Measurements from ENCODE around the gene RET. TPM values are rescaled to one million over a fixed set of nuclear protein-coding genes. Genes with fewer than 3 reads are reported as not detected.

Gene RET
- total RNA-seq, 2 donors from 2014 or later, result 1.9 to 3.3 TPM

DNA sequence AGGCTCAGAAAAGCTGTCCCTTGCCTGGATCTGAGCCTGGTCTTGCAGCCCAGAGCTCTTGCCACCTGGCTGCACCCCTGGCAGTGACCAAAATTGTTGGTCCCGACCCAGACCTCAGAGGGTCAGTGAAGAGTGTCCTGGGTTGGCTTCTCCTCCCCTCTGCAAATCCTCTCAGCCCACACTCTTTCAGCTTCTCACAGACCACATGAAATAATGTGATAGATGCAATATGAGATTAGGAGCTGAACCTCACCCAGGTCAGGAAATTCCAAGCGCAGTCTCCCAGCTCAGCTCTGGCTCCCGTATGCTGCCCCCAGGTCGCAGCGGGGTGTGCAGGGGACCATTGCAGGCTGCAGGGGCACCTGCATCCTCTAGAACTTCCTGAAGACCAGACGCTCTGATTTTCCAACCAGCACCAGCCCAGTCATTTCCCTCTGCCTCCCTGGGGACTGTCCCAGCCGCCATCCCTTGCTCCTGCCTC is 19.6 kb upstream of the RET start:
- Histone ChIP-seq H3K9ac (ENCODE audit: low read depth in 2 of 2, low read length in 2 of 2) (no peak overlapping the region), H3K27me3 (no peaks in the 10 kb centered on the region), H3K36me3 (no peaks in the 10 kb centered on the region), H3K4me3 (no peak overlapping the region), H3K9me3 (no peaks in the 10 kb centered on the region), H3K27ac (no peak overlapping the region), H3K4me1 (no peaks in the 10 kb centered on the region)
- TF ChIP-seq, protein P1, sequence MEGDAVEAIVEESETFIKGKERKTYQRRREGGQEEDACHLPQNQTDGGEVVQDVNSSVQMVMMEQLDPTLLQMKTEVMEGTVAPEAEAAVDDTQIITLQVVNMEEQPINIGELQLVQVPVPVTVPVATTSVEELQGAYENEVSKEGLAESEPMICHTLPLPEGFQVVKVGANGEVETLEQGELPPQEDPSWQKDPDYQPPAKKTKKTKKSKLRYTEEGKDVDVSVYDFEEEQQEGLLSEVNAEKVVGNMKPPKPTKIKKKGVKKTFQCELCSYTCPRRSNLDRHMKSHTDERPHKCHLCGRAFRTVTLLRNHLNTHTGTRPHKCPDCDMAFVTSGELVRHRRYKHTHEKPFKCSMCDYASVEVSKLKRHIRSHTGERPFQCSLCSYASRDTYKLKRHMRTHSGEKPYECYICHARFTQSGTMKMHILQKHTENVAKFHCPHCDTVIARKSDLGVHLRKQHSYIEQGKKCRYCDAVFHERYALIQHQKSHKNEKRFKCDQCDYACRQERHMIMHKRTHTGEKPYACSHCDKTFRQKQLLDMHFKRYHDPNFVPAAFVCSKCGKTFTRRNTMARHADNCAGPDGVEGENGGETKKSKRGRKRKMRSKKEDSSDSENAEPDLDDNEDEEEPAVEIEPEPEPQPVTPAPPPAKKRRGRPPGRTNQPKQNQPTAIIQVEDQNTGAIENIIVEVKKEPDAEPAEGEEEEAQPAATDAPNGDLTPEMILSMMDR (IDR thresholded peaks at IDR 0.05), result no peak
- intact Hi-C loops (cut with DNase I), result no loop called here
- no peak for DNase-seq

DNA sequence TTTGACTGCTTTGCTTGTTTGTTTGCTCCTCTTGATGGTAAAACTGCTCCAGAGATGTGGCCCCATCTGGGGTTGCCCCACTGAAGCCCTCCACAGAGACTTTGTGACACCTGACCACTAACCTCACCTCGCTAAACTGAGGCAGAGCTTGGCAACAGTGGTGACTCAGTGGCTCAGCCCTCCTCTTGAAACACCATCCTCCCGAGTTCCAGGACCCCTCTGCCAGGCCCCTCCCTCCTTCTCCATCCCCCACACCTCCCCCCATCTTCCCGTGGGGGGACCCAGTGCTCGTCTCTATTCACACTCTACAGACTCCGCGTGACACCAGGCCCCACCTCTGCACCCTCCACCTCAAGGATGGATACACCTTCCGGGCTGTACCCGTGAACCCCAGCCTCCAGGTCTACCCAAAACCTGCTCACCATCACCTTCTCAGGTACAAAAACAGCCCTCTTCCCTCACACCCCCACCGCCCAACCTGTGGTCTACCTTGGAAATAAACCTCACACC is 19.0 kb upstream of the RET start:
- TF ChIP-seq, protein P1 (IDR thresholded peaks at IDR 0.05), result no peak
- Histone ChIP-seq H3K9me3 (no peaks in the 10 kb centered on the region), H3K9ac (ENCODE audit: low read depth in 2 of 2, low read length in 2 of 2) (no peak overlapping the region), H3K27ac (no peak overlapping the region), H3K27me3 (no peaks in the 10 kb centered on the region), H3K4me1 (no peaks in the 10 kb centered on the region), H3K4me3 (no peak overlapping the region), H3K36me3 (no peaks in the 10 kb centered on the region)
- DNase-seq, result no peak
- intact Hi-C loops (cut with DNase I), result no loop called here

DNA sequence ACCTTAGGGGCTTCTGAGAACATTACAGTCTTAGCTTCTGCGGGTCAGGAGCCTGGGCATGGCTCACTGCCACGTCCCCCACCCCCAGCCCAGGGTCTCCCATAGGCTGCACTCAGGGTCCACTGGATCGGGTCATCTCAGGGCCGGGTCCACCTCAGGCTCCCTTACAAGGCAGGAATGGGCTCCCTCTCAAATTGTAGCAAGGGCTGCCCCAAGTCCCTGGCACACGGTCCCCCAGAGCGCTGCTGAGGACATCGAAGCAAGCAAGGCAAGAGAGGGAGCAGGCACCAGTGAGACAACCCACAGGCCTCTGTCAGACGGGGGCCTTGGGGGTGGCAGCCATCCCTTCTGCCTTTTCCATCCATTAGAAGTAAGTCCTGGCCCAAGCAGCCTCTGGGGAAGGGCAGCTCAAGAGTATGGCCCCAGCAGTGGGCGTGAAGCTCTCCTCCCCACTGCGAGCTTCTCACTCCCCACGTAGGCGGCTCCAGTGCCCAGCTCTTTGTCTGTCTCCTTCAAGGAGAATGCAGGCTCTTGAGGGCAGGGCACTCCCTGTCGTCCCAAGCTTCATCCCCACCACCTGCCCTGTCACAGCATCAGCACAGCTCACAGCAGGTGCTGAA is 18.0 kb upstream of the RET start:
- no peaks in the 10 kb centered on the region for H3K9me3 ChIP-seq
- DNase-seq, result no peak
- intact Hi-C loops (cut with DNase I), result no loop called here
- no peaks in the 10 kb centered on the region for H3K36me3 ChIP-seq
- no peaks in the 10 kb centered on the region for H3K27me3 ChIP-seq
- TF ChIP-seq, protein P1 (IDR thresholded peaks at IDR 0.05), result no peak
- H3K4me3 ChIP-seq, result no peak overlapping the region
- H3K4me1 ChIP-seq, result no peaks in the 10 kb centered on the region
- no peak overlapping the region for H3K9ac ChIP-seq (ENCODE audit: low read depth in 2 of 2, low read length in 2 of 2)
- H3K27ac ChIP-seq, result no peak overlapping the region

DNA sequence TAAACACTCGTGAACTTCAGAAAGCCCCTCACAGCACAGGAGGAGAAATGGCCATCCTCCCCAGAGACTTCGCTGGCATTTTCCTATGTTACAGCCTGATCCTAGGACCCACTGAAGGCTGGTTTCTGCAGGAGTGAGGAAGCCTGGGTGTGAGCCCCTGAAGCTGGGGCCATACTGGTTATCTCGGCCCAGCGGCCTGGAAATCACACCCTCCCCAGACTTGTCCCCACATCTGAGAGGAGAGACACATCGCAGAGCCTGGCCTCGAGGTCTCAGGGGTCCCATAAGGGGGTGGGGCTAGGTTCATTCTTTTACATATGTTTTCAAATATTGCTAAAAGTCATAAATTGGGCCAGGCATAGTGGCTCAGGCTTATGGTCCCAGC is 17.5 kb upstream of the RET start:
- DNase-seq, result no peak
- Histone ChIP-seq H3K27me3 (no peaks in the 10 kb centered on the region), H3K4me3 (no peak overlapping the region), H3K36me3 (no peaks in the 10 kb centered on the region), H3K9ac (ENCODE audit: low read depth in 2 of 2, low read length in 2 of 2) (no peak overlapping the region), H3K4me1 (no peaks in the 10 kb centered on the region), H3K27ac (no peak overlapping the region), H3K9me3 (no peaks in the 10 kb centered on the region)
- TF ChIP-seq, protein P1 (IDR thresholded peaks at IDR 0.05), result no peak
- intact Hi-C loops (cut with DNase I), result no loop called here

DNA sequence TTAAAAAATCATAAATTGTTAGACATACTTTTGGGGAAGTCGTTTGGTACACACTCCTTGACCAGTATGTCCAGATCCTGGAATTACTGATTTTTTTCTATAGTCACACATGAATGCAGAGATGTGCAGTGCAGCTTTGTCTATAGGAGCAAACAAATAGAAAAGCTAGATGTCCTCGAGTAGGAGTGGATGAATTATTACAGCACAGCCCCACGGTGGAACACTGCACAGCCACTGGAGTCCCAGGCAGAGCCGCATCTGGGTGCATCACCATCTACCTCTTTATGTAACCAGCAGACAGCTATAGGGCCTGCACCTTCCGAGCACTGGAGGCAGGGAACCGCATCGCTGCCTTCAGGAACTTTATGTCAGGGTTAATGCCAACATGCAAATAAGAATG is 17.0 kb upstream of the RET start:
- Histone ChIP-seq H3K4me1 (no peaks in the 10 kb centered on the region), H3K4me3 (no peak overlapping the region), H3K27me3 (no peaks in the 10 kb centered on the region), H3K9ac (ENCODE audit: low read depth in 2 of 2, low read length in 2 of 2) (no peak overlapping the region), H3K36me3 (no peaks in the 10 kb centered on the region), H3K9me3 (no peaks in the 10 kb centered on the region), H3K27ac (no peak overlapping the region)
- intact Hi-C loops (cut with DNase I), result no loop called here
- TF ChIP-seq, protein P1 (IDR thresholded peaks at IDR 0.05), result no peak
- DNase-seq, result no peak
